ENCODE measurements around the gene CTRB1. TPM values are rescaled to one million over a fixed set of nuclear protein-coding genes. Genes with fewer than 3 reads are reported as not detected.

Gene CTRB1
- total and polyA plus RNA-seq, 2 of the 13 experiments (the other 11 are each of a cell fraction or from before 2014, with no cell fraction given): not detected

GRCh38 chr16:75262800-75263127, 44.0 kb downstream of the CTRB1 start (continued):
- TF ChIP-seq, protein P1, sequence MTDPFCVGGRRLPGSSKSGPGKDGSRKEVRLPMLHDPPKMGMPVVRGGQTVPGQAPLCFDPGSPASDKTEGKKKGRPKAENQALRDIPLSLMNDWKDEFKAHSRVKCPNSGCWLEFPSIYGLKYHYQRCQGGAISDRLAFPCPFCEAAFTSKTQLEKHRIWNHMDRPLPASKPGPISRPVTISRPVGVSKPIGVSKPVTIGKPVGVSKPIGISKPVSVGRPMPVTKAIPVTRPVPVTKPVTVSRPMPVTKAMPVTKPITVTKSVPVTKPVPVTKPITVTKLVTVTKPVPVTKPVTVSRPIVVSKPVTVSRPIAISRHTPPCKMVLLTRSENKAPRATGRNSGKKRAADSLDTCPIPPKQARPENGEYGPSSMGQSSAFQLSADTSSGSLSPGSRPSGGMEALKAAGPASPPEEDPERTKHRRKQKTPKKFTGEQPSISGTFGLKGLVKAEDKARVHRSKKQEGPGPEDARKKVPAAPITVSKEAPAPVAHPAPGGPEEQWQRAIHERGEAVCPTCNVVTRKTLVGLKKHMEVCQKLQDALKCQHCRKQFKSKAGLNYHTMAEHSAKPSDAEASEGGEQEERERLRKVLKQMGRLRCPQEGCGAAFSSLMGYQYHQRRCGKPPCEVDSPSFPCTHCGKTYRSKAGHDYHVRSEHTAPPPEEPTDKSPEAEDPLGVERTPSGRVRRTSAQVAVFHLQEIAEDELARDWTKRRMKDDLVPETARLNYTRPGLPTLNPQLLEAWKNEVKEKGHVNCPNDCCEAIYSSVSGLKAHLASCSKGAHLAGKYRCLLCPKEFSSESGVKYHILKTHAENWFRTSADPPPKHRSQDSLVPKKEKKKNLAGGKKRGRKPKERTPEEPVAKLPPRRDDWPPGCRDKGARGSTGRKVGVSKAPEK (CRISPR knock-in tag; IDR thresholded peaks at IDR 0.05; ENCODE audit: borderline replicate concordance): no peak
- TF ChIP-seq ETV5 (CRISPR knock-in tag; IDR thresholded peaks at IDR 0.05; ENCODE audit: borderline replicate concordance): no peak
- no peak for TF ChIP-seq NAIF1 (CRISPR knock-in tag; IDR thresholded peaks at IDR 0.05; ENCODE audit: borderline replicate concordance)
- no peak; the same call in 1 of the 2 replicates for TF ChIP-seq ZNF552 (CRISPR knock-in tag; IDR thresholded peaks at IDR 0.05; ENCODE audit: borderline replicate concordance)
- TF ChIP-seq RFXAP (CRISPR knock-in tag; IDR thresholded peaks at IDR 0.05; ENCODE audit: borderline replicate concordance): 0 out of 2 replicates have a peak, but pooled peaks have one; percentile 24
- TF ChIP-seq KAT8 (CRISPR knock-in tag; IDR thresholded peaks at IDR 0.05): no peak
- no peak for TF ChIP-seq RBM39 (IDR thresholded peaks at IDR 0.05; ENCODE audit: low read depth, low read length, poor library complexity, severe bottlenecking)
- no peak for TF ChIP-seq ZMYM4 (CRISPR knock-in tag; IDR thresholded peaks at IDR 0.05)
- TF ChIP-seq PHB2 (IDR thresholded peaks at IDR 0.05; ENCODE audit: partially characterized antibody): no peak
- no peak for TF ChIP-seq EEA1 (CRISPR knock-in tag; IDR thresholded peaks at IDR 0.05; ENCODE audit: borderline replicate concordance)
- no peak for TF ChIP-seq ZNF615 (CRISPR knock-in tag; IDR thresholded peaks at IDR 0.05; ENCODE audit: borderline replicate concordance)
- no peak for TF ChIP-seq AKAP8 (CRISPR knock-in tag; IDR thresholded peaks at IDR 0.05)
- no peak for TF ChIP-seq RORA (CRISPR knock-in tag; IDR thresholded peaks at IDR 0.05)
